Astrocyte (in vitro differentiated cells and primary cell): ENCODE results near the gene SLC12A6.

Source experiments
- EZH2 ChIP-seq: IDR thresholded peaks from 2 replicates; pipeline ENCODE4 v1.6.1; 2012; ENCODE audit warnings: mild to moderate bottlenecking, low read length, inconsistent platforms; ENCODE audit not compliant: insufficient read depth
- TF ChIP-seq, protein P1 (sequence below): IDR thresholded peaks from 2 replicates; pipeline ENCODE4 v1.5.1; 2011; ENCODE audit warnings: low read depth, mild to moderate bottlenecking, inconsistent platforms, low read length, moderate library complexity; ENCODE audit not compliant: insufficient read depth

DNA sequence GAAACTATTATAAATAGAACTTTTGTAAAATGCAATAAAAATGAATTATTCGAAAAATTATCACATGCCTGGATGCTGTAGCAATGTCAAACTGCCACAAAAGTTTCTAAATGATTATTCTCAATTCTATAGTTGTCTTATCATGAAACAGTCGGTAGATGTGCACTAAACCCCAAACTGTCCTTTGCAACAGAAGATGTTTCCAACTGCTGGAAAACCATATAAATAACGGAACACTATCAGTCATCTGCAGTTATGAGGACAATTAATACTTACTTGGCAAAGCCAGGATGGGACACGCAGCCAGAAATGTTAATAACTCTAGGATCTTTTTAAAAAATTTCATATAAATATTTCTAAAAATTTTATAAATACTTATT is 95.3 kb downstream of the SLC12A6 start:
- no peak for TF ChIP-seq EZH2
- TF ChIP-seq, protein P1, sequence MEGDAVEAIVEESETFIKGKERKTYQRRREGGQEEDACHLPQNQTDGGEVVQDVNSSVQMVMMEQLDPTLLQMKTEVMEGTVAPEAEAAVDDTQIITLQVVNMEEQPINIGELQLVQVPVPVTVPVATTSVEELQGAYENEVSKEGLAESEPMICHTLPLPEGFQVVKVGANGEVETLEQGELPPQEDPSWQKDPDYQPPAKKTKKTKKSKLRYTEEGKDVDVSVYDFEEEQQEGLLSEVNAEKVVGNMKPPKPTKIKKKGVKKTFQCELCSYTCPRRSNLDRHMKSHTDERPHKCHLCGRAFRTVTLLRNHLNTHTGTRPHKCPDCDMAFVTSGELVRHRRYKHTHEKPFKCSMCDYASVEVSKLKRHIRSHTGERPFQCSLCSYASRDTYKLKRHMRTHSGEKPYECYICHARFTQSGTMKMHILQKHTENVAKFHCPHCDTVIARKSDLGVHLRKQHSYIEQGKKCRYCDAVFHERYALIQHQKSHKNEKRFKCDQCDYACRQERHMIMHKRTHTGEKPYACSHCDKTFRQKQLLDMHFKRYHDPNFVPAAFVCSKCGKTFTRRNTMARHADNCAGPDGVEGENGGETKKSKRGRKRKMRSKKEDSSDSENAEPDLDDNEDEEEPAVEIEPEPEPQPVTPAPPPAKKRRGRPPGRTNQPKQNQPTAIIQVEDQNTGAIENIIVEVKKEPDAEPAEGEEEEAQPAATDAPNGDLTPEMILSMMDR, result no peak
